ENCODE results near the gene RSRC2.
"Not testable (repeated sequence)": the region's sequence is repeated elsewhere in the genome, so short reads cannot be mapped to it uniquely, and the experiment has no call there.

Gene RSRC2

DNA sequence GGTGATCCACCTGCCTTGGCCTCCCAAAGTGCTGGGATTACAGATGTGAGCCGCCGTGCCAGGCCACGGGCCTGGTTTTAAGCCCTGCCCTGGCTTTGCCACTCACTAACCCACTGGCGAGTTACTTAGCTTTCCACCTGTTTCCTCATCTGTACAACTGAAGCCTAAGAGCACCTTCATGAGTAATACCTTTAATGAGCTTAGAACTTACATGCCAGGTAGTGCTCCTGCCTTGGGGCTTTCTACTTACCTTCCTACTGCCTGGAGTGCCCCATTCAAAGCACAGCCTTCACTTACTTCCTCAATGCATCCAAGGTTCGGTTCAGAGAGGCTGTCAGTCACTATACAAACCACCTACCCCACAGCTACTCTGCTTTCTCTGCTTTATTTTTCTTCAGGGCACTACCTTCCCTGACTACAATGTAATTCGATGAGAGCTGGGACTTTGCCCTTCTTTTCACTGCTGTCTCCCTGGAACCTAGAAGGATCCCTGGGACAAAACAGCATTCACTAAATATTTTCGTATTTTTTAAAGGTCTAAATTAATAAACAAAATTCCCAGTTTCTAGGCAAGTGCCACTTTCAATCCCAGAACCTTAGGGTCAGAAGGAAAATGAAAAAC is 39.8 kb downstream of the RSRC2 start:
- no peak for DNase-seq (ENCODE audit: low read depth in 2 of 3, low spot score in 1 of 3)

DNA sequence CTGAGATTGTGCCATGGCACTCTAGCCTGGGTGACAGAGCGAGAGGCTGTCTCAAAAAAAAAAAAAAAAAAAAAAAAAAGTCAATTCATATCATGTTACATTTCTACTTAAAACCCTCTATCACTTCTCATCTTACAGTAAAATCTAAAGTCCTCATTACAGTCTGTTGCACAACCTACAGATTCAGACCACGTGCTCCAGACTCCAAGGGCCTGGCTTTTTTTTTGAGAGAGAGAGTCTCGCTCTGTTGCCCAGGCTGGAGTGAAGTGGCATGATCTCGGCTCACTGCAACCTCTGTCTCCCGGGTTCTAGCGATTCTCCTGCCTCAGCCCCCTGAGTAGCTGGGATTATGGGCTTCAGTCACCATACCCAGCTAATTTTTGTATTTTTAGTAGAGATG is 40.4 kb downstream of the RSRC2 start:
- not testable (repeated sequence) for DNase-seq (ENCODE audit: low read depth in 2 of 3, low spot score in 1 of 3)

DNA sequence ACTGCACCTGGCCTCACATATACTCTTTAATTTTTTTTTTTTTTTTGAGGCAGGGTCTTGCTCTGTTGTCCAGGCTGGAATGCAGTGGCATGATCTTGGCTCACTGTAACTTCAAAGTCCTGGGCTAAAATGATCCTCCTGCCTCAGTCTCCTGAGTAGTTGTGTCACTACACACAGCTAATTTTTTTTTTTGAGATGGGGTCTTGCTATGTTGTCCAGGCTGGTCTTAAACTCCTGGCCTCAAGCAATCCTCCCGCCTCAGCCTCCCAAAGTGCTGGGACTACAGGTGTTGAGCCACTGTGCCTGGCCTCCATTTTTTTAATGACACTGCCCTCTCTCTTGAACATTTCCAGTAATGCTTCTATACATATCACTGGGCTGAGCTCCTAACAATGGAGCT is 42.4 kb downstream of the RSRC2 start:
- DNase-seq (ENCODE audit: low read depth in 2 of 3, low spot score in 1 of 3): not testable (repeated sequence)

DNA sequence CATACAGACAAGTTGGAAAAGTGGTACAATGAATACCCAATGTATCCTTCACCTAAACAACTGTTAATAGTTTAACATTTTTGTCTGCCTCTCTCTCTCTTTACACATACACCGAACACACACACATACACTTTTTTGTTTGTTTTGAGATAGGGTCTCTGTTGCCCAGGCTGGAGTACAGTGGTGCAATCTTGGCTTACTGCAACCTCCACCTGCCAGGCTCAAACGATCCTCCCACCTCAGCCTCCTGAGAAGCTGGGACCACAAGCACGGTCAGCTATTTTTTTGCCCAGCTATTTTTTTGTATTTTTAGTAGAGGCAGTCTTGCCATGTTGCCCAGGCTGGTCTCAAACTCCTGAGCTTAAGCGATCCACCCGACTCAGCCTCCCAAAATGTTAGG is 42.8 kb downstream of the RSRC2 start:
- no peak for DNase-seq (ENCODE audit: low read depth in 2 of 3, low spot score in 1 of 3)

DNA sequence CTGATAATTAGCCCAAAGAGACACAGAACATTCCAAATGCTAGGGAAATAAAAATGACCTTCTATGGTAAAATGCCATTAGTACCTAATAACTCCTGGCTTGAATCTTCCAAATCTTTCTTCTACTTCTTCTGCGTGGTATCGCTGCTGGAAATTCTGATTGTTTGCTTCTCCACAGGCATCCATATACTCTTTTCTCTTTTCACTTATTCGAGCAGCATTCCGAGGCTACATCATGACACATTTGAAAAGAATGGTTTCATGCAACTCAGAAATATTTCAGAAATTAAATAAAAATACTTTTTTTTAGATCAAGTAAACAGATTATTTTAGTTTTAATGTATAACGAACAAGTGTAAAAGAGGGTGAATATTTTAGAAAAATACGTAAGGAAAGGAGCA is 44.9 kb downstream of the RSRC2 start:
- DNase-seq (ENCODE audit: low read depth in 2 of 3, low spot score in 1 of 3): no peak

DNA sequence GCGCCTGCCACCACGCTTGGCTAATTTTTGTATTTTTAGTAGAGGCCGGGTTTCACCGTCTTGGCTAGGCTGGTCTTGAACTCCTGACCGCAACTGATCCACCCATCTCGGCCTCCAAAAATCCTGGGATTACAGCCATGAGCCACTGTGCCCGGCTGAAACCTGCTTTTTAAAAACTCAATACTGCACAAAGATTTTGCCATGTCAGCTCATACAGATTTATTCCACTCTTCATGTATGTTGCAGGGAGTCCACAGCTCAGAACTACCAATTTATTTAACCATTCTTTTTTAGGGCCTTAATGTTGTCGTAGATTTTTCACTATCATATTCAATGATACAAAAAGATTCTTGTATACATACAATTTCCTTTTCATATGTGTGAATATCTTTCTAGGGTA is 46.0 kb downstream of the RSRC2 start:
- no peak for DNase-seq (ENCODE audit: low read depth in 2 of 3, low spot score in 1 of 3)

DNA sequence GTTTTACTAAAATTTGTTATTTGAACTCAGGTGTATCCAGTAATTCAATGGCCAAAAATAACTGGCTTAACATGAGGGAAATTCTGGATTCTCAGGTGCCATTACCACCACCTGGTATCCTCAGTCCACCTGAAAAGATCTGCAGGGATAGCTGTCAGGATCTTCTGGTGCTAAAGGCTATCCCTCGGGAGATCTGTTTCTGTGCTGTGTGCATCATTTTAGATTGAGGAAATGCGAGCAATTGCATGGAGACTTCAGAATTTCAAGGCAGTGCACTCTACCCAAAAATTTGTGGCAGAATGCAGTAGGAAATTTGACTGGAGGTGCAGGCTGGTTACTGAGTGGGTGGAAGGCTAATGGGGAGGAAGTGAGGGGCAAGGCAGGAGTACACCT is 52.4 kb downstream of the RSRC2 start:
- DNase-seq (ENCODE audit: low read depth in 2 of 3, low spot score in 1 of 3): no peak

DNA sequence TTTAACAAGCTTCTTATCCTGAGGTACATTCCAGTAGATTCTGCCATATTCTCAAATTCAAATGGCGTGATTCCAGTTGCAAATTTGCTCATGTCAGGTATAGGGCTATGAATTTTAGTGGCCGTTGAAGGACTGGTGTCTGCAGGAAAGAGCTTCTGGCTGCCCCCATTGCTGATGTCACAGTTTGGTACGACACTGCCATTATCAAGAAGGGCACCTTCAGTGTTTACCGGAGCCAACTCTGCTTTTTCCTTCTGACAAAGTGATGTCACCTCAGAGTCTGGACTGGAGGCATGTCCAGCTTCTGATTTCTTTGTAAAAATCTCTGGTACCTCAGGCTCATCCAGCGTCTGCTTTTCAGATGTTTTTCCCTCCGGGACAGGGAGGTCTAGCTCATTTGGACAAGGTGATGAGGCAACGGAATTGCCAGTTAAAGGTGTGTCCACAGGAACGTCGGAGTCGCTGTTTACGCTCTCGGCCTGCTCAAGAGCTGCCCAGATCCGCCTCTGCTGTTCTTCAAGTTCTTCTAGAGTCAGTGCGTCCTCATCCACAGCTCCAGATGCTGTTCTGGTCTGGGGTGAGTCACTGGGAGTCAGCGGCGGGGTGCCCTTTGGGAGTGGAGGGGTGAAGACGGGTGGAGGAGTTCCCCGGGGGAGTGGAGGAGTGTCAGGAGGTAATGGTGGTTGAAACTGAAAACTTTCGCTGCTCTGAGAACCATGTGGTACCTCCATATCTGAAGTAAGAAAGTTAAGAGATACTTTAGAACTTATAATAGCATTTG is 53.0 kb downstream of the RSRC2 start:
- DNase-seq (ENCODE audit: low read depth in 2 of 3, low spot score in 1 of 3): peak; percentile 44 to 68 (median 56)

DNA sequence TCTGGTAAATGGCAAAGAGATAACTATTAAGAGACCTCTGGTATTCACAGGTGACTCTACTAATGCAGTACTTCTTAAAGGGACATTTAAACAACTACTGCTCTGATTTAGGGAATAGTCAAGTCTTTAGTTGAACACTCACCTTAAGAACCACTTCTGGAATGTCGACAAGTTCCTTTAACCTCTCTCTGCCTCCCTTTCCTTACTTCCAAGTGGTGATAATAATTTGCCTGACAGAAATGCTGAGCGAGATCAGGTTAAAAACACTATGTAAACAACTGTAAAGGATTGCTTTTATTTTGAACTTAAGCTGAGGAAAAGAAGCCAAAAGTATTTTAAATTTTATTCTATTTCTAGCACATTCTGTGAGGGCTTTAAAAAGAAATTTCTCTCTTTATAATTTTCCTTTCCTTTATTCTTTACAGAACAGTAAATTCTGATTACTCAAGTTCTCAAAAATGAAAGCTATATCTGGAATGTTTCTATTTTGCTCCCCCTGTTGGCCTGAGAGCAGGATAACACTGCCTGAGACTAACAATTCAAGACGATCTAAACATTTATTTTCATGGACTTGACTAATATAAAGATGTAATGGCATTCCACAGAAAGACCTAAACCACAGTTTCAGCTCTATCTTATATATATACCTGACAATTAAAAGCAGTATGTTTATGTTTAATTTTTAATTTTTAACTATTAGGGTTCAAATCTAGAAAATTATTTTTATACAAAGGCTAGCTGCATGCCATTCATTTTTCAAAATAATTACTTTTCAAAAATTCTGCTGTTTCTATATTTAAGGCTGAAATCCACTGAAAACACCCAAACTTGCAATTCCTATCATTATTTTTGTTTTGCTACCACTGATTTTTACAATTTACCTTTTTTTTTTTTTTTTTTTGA is 55.2 kb downstream of the RSRC2 start:
- peak in 1 of 3 donors; percentile 34 for DNase-seq (ENCODE audit: low read depth in 2 of 3, low spot score in 1 of 3)

DNA sequence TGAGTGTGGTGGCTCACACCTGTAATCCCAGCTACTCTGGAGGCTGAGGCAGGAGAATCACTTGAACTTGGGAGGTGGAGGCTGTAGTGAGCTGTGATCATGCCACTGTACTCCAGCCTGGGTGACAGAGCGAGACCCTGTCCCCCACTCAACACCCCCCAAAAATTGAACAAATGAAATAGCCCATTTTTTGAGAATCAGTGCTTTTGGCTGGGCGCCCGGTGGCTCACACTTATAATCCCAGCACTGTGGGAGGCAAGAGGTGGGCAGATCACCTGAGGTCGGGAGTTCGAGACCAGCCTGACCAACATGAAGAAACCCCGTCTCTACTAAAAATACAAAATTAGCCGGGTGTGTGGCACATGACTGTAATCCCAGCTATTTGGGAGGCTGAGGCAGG is 56.2 kb downstream of the RSRC2 start:
- not testable (repeated sequence) for DNase-seq (ENCODE audit: low read depth in 2 of 3, low spot score in 1 of 3)

DNA sequence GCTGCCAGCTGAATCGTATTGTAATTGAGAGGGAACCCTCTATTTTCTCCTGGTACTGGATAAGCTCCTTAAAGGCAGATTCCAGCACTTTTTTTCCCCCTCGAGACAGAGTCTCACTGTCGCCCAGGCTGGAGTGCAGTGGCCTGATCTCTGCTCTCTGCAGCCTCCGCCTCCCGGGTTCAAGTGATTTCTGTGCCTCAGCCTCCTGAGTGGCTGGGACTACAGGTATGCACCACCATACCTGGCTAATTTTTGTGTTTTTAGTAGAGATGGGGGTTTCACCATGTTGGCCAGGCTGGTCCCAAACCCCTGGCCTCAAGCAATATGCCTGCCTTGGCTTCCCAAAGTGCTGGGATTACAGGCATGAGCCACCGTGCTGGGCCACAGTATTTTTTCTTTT is 56.9 kb downstream of the RSRC2 start:
- not testable (repeated sequence) for DNase-seq (ENCODE audit: low read depth in 2 of 3, low spot score in 1 of 3)

DNA sequence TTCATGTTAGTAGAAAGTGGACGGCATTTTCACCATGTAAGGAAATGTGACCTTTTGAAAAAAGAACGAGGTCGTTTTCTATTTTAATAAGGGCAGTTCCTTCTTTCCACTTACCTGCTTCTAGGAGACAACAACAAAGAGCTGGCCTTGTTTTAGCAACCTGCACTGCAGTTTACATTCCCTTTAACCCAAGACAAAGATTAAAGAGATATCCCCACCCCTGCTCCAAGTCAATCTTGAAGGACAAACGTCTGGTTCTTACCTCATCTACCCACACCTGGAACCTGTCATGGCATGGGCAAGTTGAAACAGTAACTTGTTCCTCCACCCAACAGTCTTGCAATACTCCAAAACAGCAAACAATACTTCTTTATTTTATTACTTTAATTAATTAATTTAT is 58.8 kb downstream of the RSRC2 start:
- DNase-seq (ENCODE audit: low read depth in 2 of 3, low spot score in 1 of 3): no peak

DNA sequence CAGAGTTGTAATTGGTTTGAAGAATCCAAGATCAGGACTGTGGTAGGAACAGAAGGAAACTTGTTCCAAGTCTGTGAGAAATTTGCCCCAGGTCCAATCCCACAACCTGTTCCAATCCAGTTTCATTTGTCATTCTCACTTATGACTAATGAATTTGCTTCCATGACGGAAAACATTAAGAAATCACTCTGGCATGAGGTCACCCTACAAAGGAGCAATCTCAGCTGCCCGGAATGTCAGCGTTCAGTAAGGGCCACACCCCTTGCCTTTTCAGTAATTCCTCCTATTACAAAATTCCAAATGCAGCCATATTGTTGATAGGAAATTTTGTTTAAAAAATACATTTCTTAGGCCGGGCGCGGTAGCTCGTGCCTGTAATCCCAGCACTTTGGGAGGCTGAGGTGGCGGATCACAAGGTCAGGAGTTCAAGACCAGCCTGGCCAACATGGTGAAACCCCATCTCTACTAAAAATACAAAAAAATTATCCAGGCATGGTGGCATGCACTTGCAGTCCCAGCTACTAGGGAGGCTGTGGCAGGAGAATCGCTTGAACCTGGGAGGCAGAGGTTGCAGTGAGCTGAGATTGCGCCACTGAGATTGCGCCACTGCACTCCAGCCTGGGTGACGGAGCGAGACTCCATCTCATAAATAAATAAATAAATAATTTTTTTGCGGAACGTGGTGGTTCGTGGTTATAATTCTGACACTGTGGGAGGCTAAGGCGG is 62.3 kb downstream of the RSRC2 start:
- DNase-seq (ENCODE audit: low read depth in 2 of 3, low spot score in 1 of 3): not testable (repeated sequence)

DNA sequence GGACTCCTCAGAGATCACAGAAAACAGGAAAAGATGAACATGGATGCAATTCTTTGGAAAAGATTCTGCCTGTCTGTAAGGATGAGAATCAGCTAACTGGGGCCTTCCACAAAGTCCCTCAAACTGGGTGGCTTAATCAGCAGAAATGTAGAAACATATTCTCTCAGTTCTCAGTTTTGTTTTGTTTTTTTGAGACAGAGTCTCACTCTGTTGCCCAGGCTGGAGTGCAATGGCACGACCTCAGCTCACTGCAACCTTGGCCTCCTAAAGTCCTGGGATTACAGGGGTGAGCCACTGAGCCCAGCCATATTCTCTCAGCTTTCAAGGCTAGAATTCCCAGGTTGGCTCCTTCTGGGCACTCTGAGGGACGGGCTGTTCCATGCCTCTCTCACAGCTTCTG is 66.1 kb downstream of the RSRC2 start:
- DNase-seq (ENCODE audit: low read depth in 2 of 3, low spot score in 1 of 3): no peak

DNA sequence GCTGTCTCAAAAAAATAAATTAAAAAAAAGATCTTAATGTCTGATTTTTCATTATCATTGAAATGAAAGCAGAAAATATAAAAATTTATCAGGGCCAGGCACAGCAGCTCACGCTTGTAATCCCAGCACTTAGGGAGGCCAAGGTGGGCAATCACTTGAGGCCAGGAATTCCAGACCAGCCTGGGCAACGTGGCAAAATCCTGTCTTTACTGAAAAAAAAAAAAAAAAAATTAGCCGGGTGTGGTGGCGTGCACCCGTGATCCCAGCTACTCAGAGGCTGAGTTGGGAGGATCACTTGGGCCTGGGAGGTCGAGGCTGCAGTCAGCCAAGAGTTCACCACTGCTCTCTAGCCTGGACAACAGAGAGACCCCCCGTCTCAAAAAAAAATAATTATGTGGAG is 66.7 kb downstream of the RSRC2 start:
- no peak for DNase-seq (ENCODE audit: low read depth in 2 of 3, low spot score in 1 of 3)

DNA sequence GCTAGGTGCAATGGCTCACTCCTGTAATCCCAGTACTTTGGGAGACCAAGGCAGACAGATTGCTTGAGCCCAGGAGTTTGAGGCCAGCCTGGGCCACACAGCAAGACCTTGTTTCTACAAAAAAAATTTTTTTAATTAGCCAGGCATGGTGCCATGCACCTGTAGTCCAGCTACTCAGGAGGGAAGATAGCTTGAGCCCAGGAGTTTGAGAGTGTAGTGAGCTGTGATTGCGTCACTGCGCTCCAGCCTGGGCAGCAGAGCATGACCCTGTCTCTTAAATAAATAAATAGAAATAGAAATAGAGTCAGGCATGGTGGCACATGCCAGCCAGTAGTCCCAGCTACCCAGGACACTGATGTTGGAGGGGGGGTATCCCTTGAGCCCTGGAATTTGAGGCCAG is 67.5 kb downstream of the RSRC2 start:
- no peak for DNase-seq (ENCODE audit: low read depth in 2 of 3, low spot score in 1 of 3)

DNA sequence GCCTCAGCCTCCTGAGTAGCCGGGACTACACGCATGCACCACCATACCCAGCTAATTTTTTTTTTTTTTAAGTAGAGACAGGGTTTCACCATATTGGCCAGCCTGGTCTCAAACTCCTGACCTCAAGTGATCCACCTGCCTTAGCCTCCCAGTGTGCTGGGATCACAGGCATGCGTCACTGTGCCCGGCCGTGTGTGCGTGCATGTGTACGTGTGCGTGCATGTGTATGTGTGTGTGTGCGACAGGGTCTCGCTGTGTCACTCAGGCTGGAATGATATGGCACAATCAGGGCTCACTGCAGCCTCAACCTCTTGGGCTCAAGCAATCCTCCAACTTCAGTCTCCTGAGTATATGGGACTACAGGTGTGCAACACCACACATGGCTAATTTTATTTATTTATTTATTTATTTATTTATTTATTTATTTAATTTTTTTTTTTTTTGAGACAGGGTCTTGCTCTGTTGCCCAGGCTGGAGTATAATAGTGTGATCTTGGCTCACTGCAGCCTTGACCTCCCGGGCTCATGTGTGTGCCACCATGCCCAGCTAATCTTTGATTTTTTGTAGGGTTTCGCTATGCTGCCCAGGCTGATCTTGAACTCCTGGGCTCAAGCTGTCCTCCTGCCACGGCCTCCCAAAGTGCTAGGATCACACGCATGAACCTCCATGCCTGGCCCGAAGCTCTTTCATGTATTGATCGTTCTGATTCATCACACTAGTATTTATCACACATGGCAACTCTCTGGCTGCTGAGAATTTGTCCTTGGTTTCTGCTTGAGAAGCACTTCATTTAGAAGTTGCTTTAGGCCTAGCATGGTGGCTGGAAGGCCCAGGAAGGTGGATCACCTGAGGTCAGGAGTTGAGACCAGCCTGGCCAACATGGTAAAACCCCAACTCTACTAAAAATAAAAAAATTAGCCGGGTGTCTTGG is 68.4 kb downstream of the RSRC2 start:
- DNase-seq (ENCODE audit: low read depth in 2 of 3, low spot score in 1 of 3): no peak

DNA sequence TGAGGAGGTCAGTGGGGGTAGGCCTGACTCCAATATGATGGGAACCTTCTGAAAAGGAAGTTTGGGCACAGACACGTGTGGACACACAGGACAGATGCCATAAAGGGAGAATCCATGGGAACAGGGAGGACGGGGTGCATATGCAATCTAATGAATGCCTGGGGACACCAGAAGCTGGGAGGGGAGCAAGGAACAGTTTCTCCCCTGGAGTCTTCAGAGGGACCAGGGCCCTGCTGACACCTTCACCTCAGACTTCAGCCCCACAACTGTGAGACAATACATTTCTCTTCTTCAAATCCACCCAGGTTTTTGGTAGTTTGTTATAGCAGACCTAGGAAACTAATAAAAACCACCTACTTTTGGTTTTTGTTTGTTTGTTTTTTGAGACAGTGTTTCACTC is 69.1 kb downstream of the RSRC2 start:
- DNase-seq (ENCODE audit: low read depth in 2 of 3, low spot score in 1 of 3): no peak

DNA sequence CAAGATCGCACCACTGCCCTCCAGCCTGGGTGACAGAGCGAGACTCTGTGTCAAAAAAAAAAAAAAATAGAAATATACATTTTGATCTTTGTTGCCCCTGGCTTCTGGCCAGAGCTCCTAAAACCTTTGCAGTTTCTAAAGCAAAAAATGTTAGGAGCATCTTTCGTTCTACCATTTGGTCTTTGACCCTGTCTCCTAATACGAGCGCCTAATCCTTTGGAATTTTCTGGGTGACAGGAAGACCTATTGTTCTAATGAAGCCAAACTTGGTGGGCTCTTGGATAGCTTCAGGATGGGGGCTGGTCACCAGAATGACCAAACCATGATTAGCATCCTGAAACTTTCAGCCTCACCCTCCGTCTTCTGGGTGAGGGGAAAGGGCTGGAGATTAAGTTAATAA is 72.0 kb downstream of the RSRC2 start:
- DNase-seq (ENCODE audit: low read depth in 2 of 3, low spot score in 1 of 3): no peak

DNA sequence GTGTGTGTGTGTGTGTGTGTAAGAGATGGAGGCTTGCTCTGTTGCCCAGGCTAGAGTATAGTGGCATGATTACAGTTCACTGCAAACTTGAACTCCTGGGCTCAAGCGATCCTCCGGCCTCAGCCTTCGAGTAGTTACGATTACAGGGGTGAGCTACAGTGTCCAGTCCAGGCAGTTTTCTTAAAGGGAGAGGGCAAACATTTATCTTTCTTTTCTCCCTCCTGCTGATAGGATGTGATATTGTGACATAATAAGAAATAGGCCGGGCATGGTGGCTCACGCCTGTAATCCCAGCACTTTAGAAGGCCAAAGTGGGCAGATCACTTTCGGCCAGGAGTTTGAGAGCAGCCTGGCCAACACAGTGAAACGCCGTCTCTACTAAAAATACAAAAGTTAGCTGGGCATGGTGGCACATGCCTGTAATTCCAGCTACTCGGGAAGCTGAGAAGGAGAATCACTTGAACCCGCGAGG is 72.5 kb downstream of the RSRC2 start:
- DNase-seq (ENCODE audit: low read depth in 2 of 3, low spot score in 1 of 3): no peak
